HUES6 (cell line): Measurements from ENCODE around the gene HS6ST1.

Experiments
- H3K27ac ChIP-seq: 2 replicates; pipeline ENCODE4 v1.7.0; 2013; ENCODE audit warnings: low read depth, mild to moderate bottlenecking, low read length, inconsistent platforms
- H3K27me3 ChIP-seq: 2 replicates; pipeline ENCODE4 v1.6.1; 2013; ENCODE audit warnings: low read length; ENCODE audit not compliant: control insufficient read depth, insufficient read depth
- H3K36me3 ChIP-seq: 2 replicates; pipeline ENCODE4 v1.6.1; 2013; ENCODE audit warnings: low read length; ENCODE audit not compliant: control insufficient read depth, insufficient read depth
- H3K4me1 ChIP-seq: 2 replicates; pipeline ENCODE4 v1.6.1; 2013; ENCODE audit warnings: low read length; ENCODE audit not compliant: control insufficient read depth, insufficient read depth
- H3K4me3 ChIP-seq: 2 replicates; pipeline ENCODE4 v1.5.1; 2013; ENCODE audit warnings: low read depth, low read length
- H3K9ac ChIP-seq: one replicate; pipeline ENCODE4 v1.6.1; 2013; ENCODE audit warnings: mild to moderate bottlenecking, low read length
- H3K9me3 ChIP-seq: 2 replicates; pipeline ENCODE4 v1.6.1; 2013; ENCODE audit warnings: low read depth, low read length; ENCODE audit not compliant: control insufficient read depth, insufficient read depth

HS6ST1 gene

DNA sequence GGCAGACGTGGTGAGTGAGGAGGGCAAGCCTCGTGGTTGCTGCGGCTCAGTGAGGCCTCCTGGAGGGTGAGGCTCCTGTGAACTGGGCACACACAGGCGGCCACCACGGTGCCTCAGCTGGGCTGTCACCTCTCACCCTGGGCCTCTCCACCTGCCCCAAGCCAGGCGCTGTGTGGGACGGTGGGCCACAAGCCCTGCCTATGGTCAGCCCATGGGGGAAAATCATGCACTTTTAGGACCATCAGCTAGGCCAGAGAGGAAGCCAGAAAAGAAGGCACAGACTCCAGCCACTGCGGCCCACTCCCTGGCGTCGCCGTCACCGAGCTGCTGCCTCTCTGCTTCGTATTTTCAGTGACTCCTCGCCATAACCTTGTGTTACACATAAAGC, 28.5 kb upstream of the HS6ST1 start:
- H3K27me3 ChIP-seq, result no peaks in the 10 kb centered on the region
- H3K4me1 ChIP-seq, result peaks cover 10% of the 10 kb centered on the region
- H3K36me3 ChIP-seq, result no peaks in the 10 kb centered on the region
- H3K4me3 ChIP-seq, result no peak overlapping the region
- no peak overlapping the region for H3K27ac ChIP-seq
- peaks cover 29% of the 10 kb centered on the region for H3K9me3 ChIP-seq
- H3K9ac ChIP-seq, result no peak overlapping the region

DNA sequence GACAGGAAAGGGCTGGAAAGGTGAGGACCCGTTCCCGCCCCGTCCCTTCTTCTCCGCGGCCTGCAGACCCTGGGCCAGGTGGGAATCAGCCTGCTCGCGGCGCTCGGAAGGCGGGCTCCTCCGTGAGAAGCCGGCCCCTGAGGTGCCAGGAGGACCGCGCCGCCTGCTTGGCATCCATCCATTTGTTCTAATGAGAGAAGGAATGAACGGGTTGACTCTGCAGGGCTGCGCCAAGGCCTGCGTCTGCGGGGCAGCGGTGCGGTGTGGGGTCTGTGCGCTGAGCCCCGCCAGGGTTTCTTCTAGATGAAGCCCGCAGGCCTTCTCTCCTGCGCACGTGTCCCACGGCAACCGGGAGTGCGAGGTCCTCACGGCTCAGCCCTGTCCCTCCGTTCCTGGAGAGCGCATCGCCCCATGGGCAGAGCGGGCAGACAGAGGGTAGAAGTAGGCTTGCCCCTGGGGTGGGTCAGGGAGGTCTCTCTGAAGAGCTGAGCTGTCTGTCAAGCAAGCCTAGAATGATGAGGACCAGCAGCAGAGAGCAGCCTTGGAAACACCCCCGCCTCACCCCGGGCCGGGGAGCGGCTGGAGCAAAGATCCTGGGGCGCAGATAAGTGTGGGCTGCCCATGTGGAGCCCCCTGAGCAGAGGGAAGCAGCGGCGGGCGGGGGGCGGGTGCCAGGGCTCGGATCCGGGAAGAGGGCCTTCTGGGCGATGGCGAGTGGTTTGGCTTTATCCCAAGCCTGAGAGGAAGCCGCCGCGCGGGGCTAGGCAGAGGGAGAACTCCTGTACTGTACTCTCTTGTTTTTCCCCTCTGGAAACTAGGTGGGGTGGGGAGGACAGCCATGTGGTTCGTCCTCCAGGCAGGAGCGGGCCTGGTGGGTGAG, 27.9 kb upstream of the HS6ST1 start:
- no peaks in the 10 kb centered on the region for H3K36me3 ChIP-seq
- no peak overlapping the region for H3K4me3 ChIP-seq
- H3K27ac ChIP-seq, result no peak overlapping the region
- H3K27me3 ChIP-seq, result no peaks in the 10 kb centered on the region
- peaks cover 24% of the 10 kb centered on the region for H3K9me3 ChIP-seq
- no peak overlapping the region for H3K9ac ChIP-seq
- peaks cover 10% of the 10 kb centered on the region for H3K4me1 ChIP-seq

DNA sequence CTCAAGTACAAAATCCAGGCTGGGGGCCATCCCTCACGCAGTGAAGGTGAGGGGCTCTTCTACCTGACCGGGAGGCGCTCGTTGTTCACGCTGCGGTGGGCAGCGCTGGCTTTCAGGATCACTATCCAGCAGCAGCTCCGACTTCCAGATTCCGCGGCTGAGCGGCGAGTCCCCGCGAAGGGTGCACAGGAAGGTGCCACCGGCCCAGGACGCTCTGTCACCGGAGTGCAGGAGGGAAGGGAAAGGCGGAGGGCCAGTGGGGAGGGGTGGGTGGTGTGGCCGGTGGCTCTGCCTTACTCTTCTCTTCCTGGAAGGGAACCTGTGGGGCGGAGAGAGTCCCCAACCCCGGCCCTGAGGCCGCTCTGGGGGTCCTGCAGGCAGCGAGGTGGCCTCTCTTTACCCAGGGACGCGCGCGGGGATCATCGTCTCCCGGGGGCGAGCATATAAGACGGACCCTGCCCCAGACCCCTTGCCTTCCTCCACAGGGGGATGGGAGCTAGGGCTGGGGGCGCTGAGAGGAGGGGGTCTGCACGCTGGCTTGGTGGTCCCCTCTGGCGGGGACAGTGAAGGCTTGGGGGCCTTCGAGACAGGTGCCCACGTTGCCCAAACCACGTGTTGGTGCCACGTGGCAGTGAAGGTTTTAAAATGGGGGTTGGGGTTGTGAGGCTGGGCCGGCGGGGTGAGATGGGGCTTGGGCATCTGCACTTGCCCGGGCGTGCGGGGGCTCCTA, 26.9 kb upstream of the HS6ST1 start:
- H3K27ac ChIP-seq, result no peak overlapping the region
- no peak overlapping the region for H3K9ac ChIP-seq
- H3K9me3 ChIP-seq, result peaks cover 20% of the 10 kb centered on the region
- no peaks in the 10 kb centered on the region for H3K36me3 ChIP-seq
- H3K4me3 ChIP-seq, result no peak overlapping the region
- no peaks in the 10 kb centered on the region for H3K27me3 ChIP-seq
- H3K4me1 ChIP-seq, result peaks cover 10% of the 10 kb centered on the region

GRCh38 chr2:128344101-128344500, 25.4 kb upstream of the HS6ST1 start:
- H3K4me1 ChIP-seq, result peaks cover 10% of the 10 kb centered on the region
- H3K9ac ChIP-seq, result no peak overlapping the region
- no peak overlapping the region for H3K4me3 ChIP-seq
- peaks cover 18% of the 10 kb centered on the region for H3K9me3 ChIP-seq
- no peaks in the 10 kb centered on the region for H3K36me3 ChIP-seq
- no peak overlapping the region for H3K27ac ChIP-seq
- H3K27me3 ChIP-seq, result no peaks in the 10 kb centered on the region

DNA sequence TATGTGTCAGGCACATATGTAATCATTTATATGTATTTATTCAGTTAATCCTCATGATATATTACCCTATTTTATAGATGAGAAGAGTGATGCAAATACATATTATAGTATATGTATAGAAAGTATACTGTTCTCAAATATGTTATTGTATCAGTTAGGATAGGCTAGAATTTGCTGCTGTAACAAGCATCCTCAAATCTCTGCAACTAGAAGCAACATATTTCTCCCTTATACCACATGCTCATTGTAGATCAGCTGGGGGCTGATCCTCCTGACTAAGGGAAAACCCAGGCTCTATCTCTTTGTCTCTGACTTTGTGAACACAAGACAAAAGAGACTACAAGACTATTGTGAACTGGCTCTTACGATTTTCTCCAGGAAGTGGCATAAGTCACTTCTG, 24.8 kb upstream of the HS6ST1 start:
- H3K4me1 ChIP-seq, result peaks cover 10% of the 10 kb centered on the region
- H3K9me3 ChIP-seq, result peaks cover 18% of the 10 kb centered on the region
- H3K27ac ChIP-seq, result no peak overlapping the region
- no peaks in the 10 kb centered on the region for H3K27me3 ChIP-seq
- no peak overlapping the region for H3K9ac ChIP-seq
- H3K36me3 ChIP-seq, result no peaks in the 10 kb centered on the region
- H3K4me3 ChIP-seq, result no peak overlapping the region

GRCh38 chr2:128342550-128342949, 23.9 kb upstream of the HS6ST1 start:
- H3K27ac ChIP-seq, result no peak overlapping the region
- H3K4me3 ChIP-seq, result no peak overlapping the region
- H3K36me3 ChIP-seq, result no peaks in the 10 kb centered on the region
- peaks cover 3% of the 10 kb centered on the region; the same call in 1 of the 2 replicates for H3K4me1 ChIP-seq
- H3K9me3 ChIP-seq, result peaks cover 18% of the 10 kb centered on the region
- H3K9ac ChIP-seq, result no peak overlapping the region
- no peaks in the 10 kb centered on the region for H3K27me3 ChIP-seq

DNA sequence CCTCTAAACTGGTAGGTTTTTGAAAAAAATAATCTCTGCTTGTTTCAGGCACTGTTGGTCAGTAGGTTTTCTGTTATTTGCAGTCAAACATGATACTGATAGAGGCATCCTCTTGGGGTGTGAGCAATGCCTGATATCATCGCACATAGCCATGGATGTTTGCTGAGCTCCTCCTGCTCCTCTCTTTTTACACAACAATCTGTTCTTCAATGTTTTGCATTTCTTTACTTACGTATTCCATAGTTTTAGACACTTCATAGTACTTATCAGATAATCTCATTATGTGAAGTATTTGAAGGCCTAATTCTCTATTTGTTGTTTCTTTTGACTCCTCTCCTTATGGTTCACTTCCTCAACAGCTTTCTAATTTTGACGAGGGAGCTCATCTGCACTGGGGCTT, 23.0 kb upstream of the HS6ST1 start:
- Histone ChIP-seq H3K4me1 (no peaks in the 10 kb centered on the region), H3K27me3 (no peaks in the 10 kb centered on the region), H3K9ac (no peak overlapping the region), H3K36me3 (no peaks in the 10 kb centered on the region), H3K9me3 (peaks cover 20% of the 10 kb centered on the region), H3K4me3 (no peak overlapping the region), H3K27ac (no peak overlapping the region)

DNA sequence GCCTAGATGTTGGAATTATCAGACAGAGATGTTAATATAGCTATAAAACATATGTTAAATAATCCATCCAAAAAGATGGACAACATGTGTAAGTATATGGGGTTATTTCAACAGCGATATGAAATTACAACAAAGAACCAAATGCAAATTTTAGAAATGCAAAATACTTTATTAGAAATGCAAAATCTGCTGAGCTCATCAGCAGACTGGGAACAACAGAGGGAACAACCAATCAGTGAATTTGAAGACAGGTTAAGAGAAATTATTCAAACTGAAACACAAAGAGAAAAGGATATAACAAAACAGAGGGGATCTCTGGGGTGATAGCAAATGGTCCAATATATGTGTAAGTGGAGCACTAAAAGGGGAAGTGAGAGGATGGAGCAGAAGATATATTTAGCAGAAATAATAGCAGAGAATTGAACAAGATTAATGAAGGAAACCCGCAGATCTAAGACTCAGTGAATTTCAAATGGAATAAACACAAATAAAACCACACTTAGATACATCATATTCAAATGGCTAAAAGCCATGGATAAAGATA, 13.5 kb upstream of the HS6ST1 start:
- Histone ChIP-seq H3K4me1 (no peaks in the 10 kb centered on the region), H3K27ac (no peak overlapping the region), H3K36me3 (no peaks in the 10 kb centered on the region), H3K4me3 (no peak overlapping the region), H3K27me3 (no peaks in the 10 kb centered on the region), H3K9ac (no peak overlapping the region), H3K9me3 (peaks cover 22% of the 10 kb centered on the region)

DNA sequence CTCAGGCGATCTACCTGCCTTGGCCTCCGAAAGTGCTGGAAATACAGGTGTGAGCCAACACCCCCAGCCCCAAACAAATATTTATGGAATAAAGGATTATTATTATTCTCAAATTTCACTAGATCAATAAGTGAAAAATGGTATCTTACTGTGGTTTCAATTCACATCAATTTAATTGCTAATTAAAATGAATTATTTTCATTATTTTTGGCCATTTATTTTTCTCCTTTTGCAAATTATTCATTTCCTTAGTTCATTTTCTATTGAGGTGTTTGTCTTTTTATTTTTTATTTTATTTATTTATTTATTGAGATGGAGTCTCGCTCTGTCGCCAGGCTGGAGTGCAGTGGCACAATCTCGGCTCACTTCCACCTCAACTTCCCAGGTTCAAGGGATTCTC, 11.9 kb upstream of the HS6ST1 start:
- Histone ChIP-seq H3K4me3 (no peak overlapping the region), H3K27me3 (no peaks in the 10 kb centered on the region), H3K9ac (no peak overlapping the region), H3K27ac (no peak overlapping the region), H3K36me3 (no peaks in the 10 kb centered on the region), H3K9me3 (peaks cover 16% of the 10 kb centered on the region), H3K4me1 (no peaks in the 10 kb centered on the region)

- no peak overlapping the region for H3K9ac ChIP-seq
These were observed 10.9 kb upstream of the HS6ST1 start for GRCh38 chr2:128329607-128330006.

More at GRCh38 chr2:128329607-128330006, 10.9 kb upstream of the HS6ST1 start:
- H3K9me3 ChIP-seq, result peaks cover 16% of the 10 kb centered on the region
- no peaks in the 10 kb centered on the region for H3K4me1 ChIP-seq
- no peaks in the 10 kb centered on the region for H3K27me3 ChIP-seq
- no peak overlapping the region for H3K4me3 ChIP-seq
- no peak overlapping the region for H3K27ac ChIP-seq
- H3K36me3 ChIP-seq, result no peaks in the 10 kb centered on the region
